HG02870 (cell line): ENCODE measurements around the gene LCN15.
"Not testable (repeated sequence)": the region's sequence is repeated elsewhere in the genome, so short reads cannot be mapped to it uniquely, and the experiment has no call there.

Experiments used
- ATAC-seq: cut with Tn5 transposase; IDR thresholded peaks from one replicate; pipeline ENCODE4 v1.9.1; 2021; ENCODE audit warnings: mild to moderate bottlenecking, moderate library complexity; ENCODE audit not compliant: unreplicated experiment

Gene LCN15, protein sequence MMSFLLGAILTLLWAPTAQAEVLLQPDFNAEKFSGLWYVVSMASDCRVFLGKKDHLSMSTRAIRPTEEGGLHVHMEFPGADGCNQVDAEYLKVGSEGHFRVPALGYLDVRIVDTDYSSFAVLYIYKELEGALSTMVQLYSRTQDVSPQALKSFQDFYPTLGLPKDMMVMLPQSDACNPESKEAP

DNA sequence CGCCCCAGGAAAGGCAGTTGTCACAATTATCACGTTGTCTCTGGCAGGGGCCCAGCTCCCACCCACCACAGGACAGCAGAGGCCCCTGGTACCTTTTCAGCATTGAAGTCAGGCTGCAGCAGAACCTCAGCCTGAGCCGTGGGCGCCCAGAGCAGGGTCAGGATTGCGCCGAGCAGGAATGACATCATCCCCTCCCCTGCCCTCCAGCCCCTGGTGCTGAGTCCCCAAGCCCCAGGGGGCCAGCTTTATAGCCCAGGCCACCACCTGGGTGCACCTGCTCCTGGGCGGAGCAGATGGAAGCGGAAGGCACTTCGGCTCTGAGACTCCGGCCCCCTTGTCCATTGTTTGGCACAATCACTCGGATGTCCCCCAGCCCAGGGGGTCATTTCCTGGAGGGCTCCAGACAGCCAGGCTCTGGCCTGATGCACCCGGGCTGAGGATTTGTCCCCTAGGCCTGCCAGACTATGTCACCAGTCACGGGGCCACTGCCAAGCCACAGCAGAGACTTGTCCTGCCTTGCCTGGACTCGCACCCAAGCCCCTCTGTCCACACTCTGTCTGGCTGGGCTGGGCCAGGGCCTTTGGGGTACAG, at the start of gene LCN15:
LCN15 (minus strand) TSS at position 218 of the 591 bp plus-strand sequence; CDS start at position 188, 30 bp downstream.
- no peak for ATAC-seq

DNA sequence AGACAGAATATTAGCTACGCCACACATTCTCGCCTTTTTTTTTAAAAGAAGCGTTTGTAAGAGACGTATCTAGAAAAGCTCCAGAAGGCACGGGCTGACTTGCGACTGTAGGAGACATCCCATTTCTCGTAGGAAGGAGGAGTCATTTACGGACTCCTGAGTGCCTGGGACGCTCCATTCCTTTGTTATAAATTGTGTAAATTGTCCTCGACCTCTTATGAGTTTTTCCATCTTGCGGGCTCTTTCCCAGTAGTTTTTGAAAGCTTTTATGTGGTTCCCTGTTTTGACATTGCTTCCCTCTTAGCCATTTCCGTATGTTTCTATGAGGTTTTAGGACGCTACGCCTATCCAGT, 44.5 kb upstream of the LCN15 start:
- ATAC-seq: no peak

DNA sequence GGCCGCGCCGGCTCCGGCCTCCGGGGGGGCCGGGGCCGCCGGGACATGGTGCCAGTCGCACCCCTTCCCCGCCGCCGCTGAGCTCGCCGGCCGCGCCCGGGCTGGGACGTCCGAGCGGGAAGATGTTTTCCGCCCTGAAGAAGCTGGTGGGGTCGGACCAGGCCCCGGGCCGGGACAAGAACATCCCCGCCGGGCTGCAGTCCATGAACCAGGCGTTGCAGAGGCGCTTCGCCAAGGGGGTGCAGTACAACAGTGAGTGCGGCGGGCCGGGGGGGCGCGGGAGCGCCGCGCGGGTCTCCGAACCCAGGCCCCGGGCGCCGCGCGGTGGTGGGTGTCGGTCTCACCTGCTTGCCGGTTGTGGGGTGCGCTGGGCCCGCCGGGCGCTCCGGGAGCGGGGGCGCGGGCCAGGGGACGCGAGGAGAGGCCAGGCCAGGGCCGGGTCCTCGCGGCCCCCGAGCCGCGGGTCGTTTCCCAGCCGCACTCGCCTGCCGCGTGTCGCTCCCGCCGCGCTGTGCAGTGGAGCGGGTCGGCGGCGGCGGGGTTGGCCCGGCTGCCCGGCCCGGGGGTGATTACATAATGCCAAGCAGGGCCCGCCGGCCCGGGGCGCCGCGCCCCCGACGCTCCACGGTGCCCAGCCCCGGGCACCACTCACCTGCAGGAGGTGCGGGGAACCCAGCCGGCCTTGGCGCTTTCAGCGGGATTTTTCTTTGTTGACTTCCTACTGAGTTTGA, 43.9 kb upstream of the LCN15 start:
- peak; percentile 29 for ATAC-seq

- ATAC-seq: peak; percentile 71
These were observed 43.2 kb upstream of the LCN15 start, which contains the start of gene RABL6 for GRCh38 chr9:136807281-136808074. TSS of gene RABL6 (plus strand) at chr9:136807948. CDS start at chr9:136808197, 249 bp downstream.

GRCh38 chr9:136806631-136807201, 42.4 kb upstream of the LCN15 start:
- ATAC-seq: no peak

DNA sequence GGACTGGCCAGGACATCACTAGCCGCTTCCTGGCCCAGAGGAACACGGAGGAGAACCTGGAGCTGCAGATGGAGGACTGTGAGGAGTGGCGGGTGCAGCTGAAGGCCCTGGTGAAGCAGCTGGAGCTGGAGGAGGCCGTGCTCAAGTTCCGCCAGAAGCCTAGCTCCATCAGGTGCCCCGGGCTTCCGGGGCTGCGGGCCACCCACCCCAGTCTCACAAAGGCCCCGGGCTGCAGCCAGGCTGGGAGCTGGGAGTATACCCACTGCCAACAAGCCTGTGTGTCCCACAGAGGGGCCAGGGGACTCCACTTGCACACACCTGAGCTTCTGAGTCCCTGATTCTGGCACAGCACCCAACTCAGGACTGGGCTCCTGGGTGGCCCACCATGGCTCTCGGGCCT, 41.7 kb upstream of the LCN15 start:
- no peak for ATAC-seq

DNA sequence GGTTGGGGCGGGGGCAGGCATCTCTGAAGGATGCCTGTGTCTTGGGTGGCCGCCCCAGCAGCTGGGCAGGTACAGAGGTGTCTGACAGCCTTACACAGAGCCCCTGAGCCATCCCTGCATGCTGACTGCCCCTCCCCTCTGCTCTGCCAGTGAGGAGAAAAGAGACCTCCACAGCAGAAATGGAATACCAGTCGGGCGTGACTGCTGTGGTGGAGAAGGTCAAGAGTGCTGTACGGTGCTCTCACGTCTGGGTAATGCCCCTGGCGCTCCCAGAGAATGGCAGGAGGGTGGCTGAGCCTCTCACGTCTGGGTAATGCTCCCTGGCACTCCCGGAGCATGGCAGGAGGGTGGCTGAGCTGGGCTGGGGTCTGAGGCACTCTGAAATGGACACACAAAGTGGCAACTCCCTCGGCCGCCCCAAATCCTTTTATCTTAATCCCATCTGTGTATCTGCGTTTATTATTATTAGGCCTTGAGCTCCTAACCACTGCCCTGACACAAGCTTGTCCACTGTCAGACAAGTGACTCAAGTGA, 41.0 kb upstream of the LCN15 start:
- ATAC-seq: no peak

DNA sequence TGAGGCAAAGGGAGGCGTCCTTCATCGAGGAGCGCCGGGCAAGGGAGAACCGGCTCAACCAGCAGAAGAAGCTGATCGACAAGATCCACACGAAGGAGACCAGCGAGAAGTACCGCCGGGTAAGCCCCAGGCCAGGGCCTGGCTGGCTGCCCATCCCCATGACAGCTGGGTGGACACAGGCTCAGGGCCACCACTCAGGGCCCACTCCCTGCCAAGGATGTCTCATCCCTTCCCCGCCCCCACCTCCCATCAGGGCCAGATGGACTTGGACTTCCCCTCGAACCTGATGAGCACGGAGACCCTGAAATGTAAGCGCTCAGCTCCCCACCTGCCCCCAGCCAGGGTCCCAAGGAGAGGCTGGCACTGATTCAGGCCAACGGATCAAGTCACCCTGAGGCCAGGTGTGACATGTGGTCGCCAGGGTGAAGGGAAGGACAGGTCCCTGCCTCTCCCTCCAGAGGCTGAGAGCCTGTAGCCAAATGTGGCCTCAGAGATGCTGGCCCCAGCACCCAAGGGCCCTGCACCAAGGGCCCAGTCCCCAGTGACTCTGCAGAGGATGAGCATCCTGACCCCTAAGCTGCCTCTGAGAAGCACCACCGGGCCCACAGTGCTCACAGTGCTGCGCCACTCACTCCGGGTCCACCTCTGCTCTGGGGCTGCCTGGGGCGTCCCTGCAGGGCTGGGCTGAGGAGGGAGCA, 40.3 kb upstream of the LCN15 start:
- no peak for ATAC-seq

GRCh38 chr9:136803551-136804508, 39.5 kb upstream of the LCN15 start:
- ATAC-seq: no peak

DNA sequence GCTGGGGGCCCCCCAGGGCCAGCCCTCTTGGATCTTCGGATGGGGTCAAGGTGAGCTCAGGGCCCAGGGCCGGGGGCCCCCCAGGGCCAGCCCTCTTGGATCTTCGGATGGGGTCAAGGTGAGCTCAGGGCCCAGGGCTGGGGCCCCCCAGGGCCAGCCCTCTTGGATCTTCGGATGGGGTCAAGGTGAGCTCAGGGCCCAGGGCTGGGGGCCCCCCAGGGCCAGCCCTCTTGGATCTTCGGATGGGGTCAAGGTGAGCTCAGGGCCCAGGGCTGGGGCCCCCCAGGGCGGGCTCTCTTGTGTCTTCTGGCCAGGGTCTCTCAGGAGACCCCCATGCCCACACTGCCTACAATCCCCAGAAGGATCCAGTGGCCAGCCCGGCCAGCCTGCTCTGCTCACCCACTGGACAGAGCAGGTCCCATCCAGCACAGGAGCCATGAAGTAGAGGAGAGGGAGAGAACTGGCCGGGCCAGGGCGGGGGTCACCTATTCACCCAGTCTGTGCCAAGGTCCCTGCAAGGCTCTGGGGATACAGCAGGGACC, 38.8 kb upstream of the LCN15 start:
- ATAC-seq: not testable (repeated sequence)

DNA sequence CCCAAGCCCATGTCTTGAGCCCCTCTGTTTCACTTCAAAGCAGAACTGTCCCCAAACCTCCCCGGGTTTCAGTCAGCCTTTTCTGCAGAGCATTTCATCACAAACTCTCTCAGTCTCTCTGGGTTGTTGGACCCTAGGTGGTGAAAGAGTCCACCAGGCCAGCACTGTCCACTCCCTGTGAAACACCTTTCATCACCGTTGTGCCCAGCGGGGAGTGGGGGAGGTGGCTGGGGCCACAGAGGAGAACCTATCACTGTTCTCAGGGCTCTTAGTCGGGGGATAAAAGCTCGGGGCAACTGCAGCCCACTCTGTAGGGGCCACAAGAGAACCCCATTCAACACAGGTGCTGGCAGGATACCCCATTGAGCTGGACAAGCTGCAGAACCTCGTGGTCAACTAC, 38.0 kb upstream of the LCN15 start:
- ATAC-seq: no peak

- no peak for ATAC-seq
These were observed 35.7 kb upstream of the LCN15 start for GRCh38 chr9:136799854-136800657.

DNA sequence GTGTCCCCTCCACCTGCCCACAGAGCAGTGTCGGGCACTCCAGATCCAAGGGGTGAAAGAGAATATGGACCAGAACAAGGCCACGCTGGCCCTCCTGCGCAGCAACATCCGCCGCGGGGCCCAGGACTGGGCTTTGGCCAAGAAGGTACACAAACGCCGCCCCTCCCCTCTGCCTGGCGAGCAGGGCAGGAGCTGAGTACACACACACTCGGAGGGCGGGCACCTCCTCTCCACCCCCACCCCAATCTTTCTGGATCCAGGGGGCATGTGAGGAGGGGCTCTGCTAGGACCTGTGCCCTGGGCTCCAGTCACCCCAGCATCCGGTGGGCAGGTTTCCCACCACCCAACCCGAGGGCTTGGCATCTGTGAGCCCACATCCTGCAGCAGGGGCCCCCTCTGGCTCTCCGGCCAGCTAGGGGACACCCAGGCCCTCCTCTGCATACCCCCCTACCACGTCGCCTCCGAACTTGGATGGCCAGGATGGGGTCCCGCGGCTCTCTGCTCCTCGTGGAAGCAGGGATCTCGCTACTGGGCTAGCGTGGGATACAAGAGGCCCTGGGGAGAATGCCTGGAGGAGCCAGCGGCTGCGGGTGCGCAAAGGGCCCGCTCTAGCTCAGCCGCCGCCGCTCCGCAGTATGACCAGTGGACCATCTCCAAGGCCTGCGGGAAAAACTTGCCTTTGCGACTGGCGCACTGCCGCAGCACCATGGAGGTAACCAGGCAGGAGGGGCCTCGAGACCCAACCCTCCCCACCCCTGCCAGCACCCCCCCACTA, 34.9 kb upstream of the LCN15 start:
- no peak for ATAC-seq

GRCh38 chr9:136798708-136799078, 34.4 kb upstream of the LCN15 start:
- ATAC-seq: no peak

- not testable (repeated sequence) for ATAC-seq
These were observed 32.5 kb upstream of the LCN15 start for GRCh38 chr9:136796775-136797347.

- ATAC-seq: no peak
These were observed 32.0 kb upstream of the LCN15 start, which contains the start of gene CCDC183 for GRCh38 chr9:136796238-136796774. TSS of gene CCDC183 (plus strand) at chr9:136796338. CDS start at chr9:136796398, 60 bp downstream.

GRCh38 chr9:136795000-136795348, 30.7 kb upstream of the LCN15 start:
- ATAC-seq: no peak
